HepG2 (cell line): ENCODE data around the gene SDK1. TPM values are rescaled to one million over a fixed set of nuclear protein-coding genes. Genes with fewer than 3 reads are reported as not detected.

Source experiments
- ATAC-seq: fragments of 200-7000 bp; cut with Tn5 transposase; 3 replicates; pipeline ENCODE4 v1.9.1; 2020; ENCODE audit warnings: mild to moderate bottlenecking, moderate library complexity
- BruUV-seq: library from RNA; stranded (reverse); fragments of 400-500 nt; replicated peaks from 2 replicates; lab custom pipeline; 2021; lab: Mats Ljungman, UMichigan
- CTCF ChIA-PET: fragments of 300-600 bp; formaldehyde crosslinking; extraction: SDS; loops from one replicate; lab custom pipeline; 2021; ENCODE audit warnings: low total read pairs, inconsistent platforms, low intra/inter-chr PET ratio; lab: Yijun Ruan, JAX
- POLR2A ChIA-PET: fragments of 350-600 bp; sonication (Branson Sonifier 250); formaldehyde crosslinking; loops from one replicate; lab custom pipeline; 2020; ENCODE audit warnings: antibody characterized with exemption, inconsistent platforms; lab: Yijun Ruan, JAX
- DNase-seq: peaks from one replicate; pipeline ENCODE4 v3.0.0-alpha.2; 2015; ENCODE audit warnings: low spot score
- FAIRE-seq: peaks from 3 replicates; lab custom pipeline; 2011; peaks lifted over from hg19 to GRCh38; lab: Jason Lieb, UNC
- H2AFZ ChIP-seq: one replicate; pipeline ENCODE4 v1.6.1; 2011; ENCODE audit warnings: low read length, inconsistent platforms
- H3K27ac ChIP-seq: fragments of 300-600 bp; 3 replicates; pipeline ENCODE4 v1.8.0; 2011; ENCODE audit warnings: mixed run types, mild to moderate bottlenecking, mixed read lengths, low read length, inconsistent platforms; ENCODE audit not compliant: insufficient read depth; ENCODE audit errors: extremely low read length
- H3K27me3 ChIP-seq, 2 experiments: fragments of 200-600 bp in 1 of 2; 2 replicates in 1 of 2; 3 replicates in 1 of 2; pipeline versions ENCODE4 v1.6.0 to v1.8.0; 2011; ENCODE audit warnings: low read length in 2 of 2, mild to moderate bottlenecking in 2 of 2, moderate library complexity in 2 of 2, inconsistent platforms in 1 of 2; ENCODE audit not compliant: insufficient read depth in 2 of 2, control insufficient read depth in 1 of 2
- H3K36me3 ChIP-seq, 2 experiments: fragments of 200-600 bp in 1 of 2; replicated peaks in 1 of 2; 2 replicates in 1 of 2; 3 replicates in 1 of 2; pipeline versions ENCODE4 v1.5.1 to v1.8.0; 2011; ENCODE audit warnings: low read length in 2 of 2, inconsistent platforms in 1 of 2; ENCODE audit not compliant: insufficient read depth in 2 of 2, control insufficient read depth in 1 of 2
- H3K4me1 ChIP-seq: 2 replicates; pipeline ENCODE4 v1.5.1; 2012; ENCODE audit warnings: low read length, inconsistent platforms; ENCODE audit not compliant: insufficient read depth
- H3K4me2 ChIP-seq: 2 replicates; pipeline ENCODE4 v1.6.0; 2011; ENCODE audit warnings: low read depth, low read length, inconsistent platforms
- H3K4me3 ChIP-seq, 3 experiments: fragments of 200-600 bp in 1 of 3; sonication (generic), shearing (Covaris generic) in 1 of 3; replicated peaks in 1 of 3; 2 replicates each; pipeline ENCODE4 v1.5.1; 2011 to 2016; ENCODE audit warnings: low read length in 3 of 3, inconsistent platforms in 2 of 3, low read depth in 2 of 3, mild to moderate bottlenecking in 2 of 3, control low read depth in 1 of 3, mixed read lengths in 1 of 3; ENCODE audit not compliant: insufficient read depth in 1 of 3
- H3K79me2 ChIP-seq: one replicate; pipeline ENCODE4 v1.6.1; 2011; ENCODE audit warnings: low read length, inconsistent platforms; ENCODE audit not compliant: insufficient read depth
- H3K9ac ChIP-seq: 2 replicates; pipeline ENCODE4 v1.6.0; 2011; ENCODE audit warnings: mild to moderate bottlenecking, low read depth, low read length, inconsistent platforms; ENCODE audit not compliant: insufficient read depth
- H3K9me3 ChIP-seq: 2 replicates; pipeline ENCODE4 v1.5.1; 2012; ENCODE audit warnings: mild to moderate bottlenecking, low read length
- H4K20me1 ChIP-seq: 2 replicates; pipeline ENCODE4 v1.6.0; 2011; ENCODE audit warnings: inconsistent platforms, mild to moderate bottlenecking, low read length, moderate library complexity; ENCODE audit not compliant: insufficient read depth
- STAG1 ChIP-seq: sonication (generic); formaldehyde crosslinking; IDR thresholded peaks from 2 replicates; pipeline ENCODE4 v1.4.0; 2020; ENCODE audit warnings: missing genetic modification reagents
- WGBS: methylation state at CpG from one replicate; pipeline ENCODE4 v1.1.6; 2017; ENCODE audit warnings: low lambda C conversion rate; 5-methylcytosine and 5-hydroxymethylcytosine counted together
- in situ Hi-C: cut with HindIII; loops from 2 replicates; pipeline ENCODE4 v1.10.0; 2017; ENCODE audit warnings: low pct_unique_long_range_greater_than_20kb; ENCODE audit not compliant: extremely low pct_ligation_motif_present
- intact Hi-C: fragments of 100-400 bp; cut with micrococcal nuclease; formaldehyde crosslinking; loops from one replicate; pipeline ENCODE4 v1.10.0; 2022; ENCODE audit not compliant: unreplicated experiment
- polyA plus RNA-seq, 8 experiments: library from polyadenylated mRNA; depleted of rRNA in 3 of 8; stranded (reverse) in 7 of 8; unstranded in 1 of 8; fragments of >200 nt; fragmentation: Illumina TruSeq in 4 of 8; extraction: Trizol in 4 of 8; gene quantifications; 2 replicates each; pipeline versions ENCODE4 v1.2.1 to v1.2.3, GENCODE V29; 2011 to 2016; ENCODE audit warnings: low read depth in 4 of 8, missing spikeins in 1 of 8, mixed read lengths in 1 of 8; ENCODE audit not compliant: insufficient read depth in 1 of 8
- total RNA-seq, 5 experiments: library from RNA; depleted of rRNA; stranded (reverse); fragments of >200 nt; fragmentation: Illumina TruSeq; extraction: Trizol; gene quantifications; 2 replicates each; pipeline ENCODE4 v1.2.3, GENCODE V29; 2016; ENCODE audit warnings: low read depth in 1 of 5
- TF ChIP-seq, protein P1 (sequence below), 2 experiments: sonication (generic) in 1 of 2; formaldehyde crosslinking in 1 of 2; IDR thresholded peaks; 2 replicates each; pipeline versions ENCODE4 v1.4.0 to v1.6.1; 2016 to 2020; ENCODE audit warnings: borderline replicate concordance in 1 of 2, low read depth in 1 of 2, mild to moderate bottlenecking in 1 of 2, missing genetic modification reagents in 1 of 2
- TF ChIP-seq, protein P2 (sequence below): sonication (generic); formaldehyde crosslinking; IDR thresholded peaks from 2 replicates; pipeline ENCODE4 v1.5.0; 2020; ENCODE audit warnings: mild to moderate bottlenecking, missing genetic modification reagents, moderate library complexity

The SDK1 gene
- total and polyA plus RNA-seq, 2 of the 13 experiments (the other 11 are each of a cell fraction or from before 2014, with no cell fraction given): 0.35 to 2.4 TPM

GRCh38 chr7:3544202-3544601 lies 243.2 kb downstream of the SDK1 start:
- in situ Hi-C loops: no loop called here
- H3K36me3 ChIP-seq: no peaks in the 10 kb centered on the region
- BruUV-seq: no TSS peak
- TF ChIP-seq, protein P1, sequence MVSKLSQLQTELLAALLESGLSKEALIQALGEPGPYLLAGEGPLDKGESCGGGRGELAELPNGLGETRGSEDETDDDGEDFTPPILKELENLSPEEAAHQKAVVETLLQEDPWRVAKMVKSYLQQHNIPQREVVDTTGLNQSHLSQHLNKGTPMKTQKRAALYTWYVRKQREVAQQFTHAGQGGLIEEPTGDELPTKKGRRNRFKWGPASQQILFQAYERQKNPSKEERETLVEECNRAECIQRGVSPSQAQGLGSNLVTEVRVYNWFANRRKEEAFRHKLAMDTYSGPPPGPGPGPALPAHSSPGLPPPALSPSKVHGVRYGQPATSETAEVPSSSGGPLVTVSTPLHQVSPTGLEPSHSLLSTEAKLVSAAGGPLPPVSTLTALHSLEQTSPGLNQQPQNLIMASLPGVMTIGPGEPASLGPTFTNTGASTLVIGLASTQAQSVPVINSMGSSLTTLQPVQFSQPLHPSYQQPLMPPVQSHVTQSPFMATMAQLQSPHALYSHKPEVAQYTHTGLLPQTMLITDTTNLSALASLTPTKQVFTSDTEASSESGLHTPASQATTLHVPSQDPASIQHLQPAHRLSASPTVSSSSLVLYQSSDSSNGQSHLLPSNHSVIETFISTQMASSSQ (IDR thresholded peaks at IDR 0.05; ENCODE audit: low read depth): no peak
- TF ChIP-seq, protein P1 (CRISPR knock-in tag; IDR thresholded peaks at IDR 0.05; ENCODE audit: borderline replicate concordance): no peak
- TF ChIP-seq STAG1 (CRISPR knock-in tag): peak; percentile 39; the same call in 1 of the 2 replicates
- TF ChIP-seq, protein P2, sequence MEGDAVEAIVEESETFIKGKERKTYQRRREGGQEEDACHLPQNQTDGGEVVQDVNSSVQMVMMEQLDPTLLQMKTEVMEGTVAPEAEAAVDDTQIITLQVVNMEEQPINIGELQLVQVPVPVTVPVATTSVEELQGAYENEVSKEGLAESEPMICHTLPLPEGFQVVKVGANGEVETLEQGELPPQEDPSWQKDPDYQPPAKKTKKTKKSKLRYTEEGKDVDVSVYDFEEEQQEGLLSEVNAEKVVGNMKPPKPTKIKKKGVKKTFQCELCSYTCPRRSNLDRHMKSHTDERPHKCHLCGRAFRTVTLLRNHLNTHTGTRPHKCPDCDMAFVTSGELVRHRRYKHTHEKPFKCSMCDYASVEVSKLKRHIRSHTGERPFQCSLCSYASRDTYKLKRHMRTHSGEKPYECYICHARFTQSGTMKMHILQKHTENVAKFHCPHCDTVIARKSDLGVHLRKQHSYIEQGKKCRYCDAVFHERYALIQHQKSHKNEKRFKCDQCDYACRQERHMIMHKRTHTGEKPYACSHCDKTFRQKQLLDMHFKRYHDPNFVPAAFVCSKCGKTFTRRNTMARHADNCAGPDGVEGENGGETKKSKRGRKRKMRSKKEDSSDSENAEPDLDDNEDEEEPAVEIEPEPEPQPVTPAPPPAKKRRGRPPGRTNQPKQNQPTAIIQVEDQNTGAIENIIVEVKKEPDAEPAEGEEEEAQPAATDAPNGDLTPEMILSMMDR (CRISPR knock-in tag): peak; percentile 28; the same call in 1 of the 2 replicates
- TF ChIP-seq, all 625 proteins: peak for 2
- no peaks in the 10 kb centered on the region for H3K79me2 ChIP-seq
- H3K4me2 ChIP-seq: no peak overlapping the region
- FAIRE-seq (no peak), DNase-seq (no peak), ATAC-seq (0 out of 3 replicates have a peak, but pooled peaks have one; percentile 46)
- no peak overlapping the region for H3K4me3 ChIP-seq
- no peak overlapping the region for H2AFZ ChIP-seq
- no peaks in the 10 kb centered on the region for H3K9me3 ChIP-seq
- no peak overlapping the region for H3K9ac ChIP-seq
- no peaks in the 10 kb centered on the region for H4K20me1 ChIP-seq
- 90% methylated on average over 5 of the region's 5 CpGs for WGBS
- ChIA-PET CTCF (no interaction called here), POLR2A (no interaction called here)
- no peaks in the 10 kb centered on the region for H3K27me3 ChIP-seq
- intact Hi-C loops: no loop called here
- no peak overlapping the region for H3K27ac ChIP-seq
- no peaks in the 10 kb centered on the region for H3K4me1 ChIP-seq
